WTC11 (cell line): Measurements from ENCODE around the gene CIAPIN1. TPM values are rescaled to one million over a fixed set of nuclear protein-coding genes. Genes with fewer than 3 reads are reported as not detected.

ENCODE experiments used
- ATAC-seq: fragments of 200-7000 bp; cut with Tn5 transposase; 2 replicates; pipeline ENCODE4 v1.10.0; 2021; ENCODE audit warnings: mild to moderate bottlenecking, moderate library complexity
- CTCF ChIA-PET: fragments of 300-600 bp; sonication (Branson Sonifier 250); formaldehyde crosslinking; loops from one replicate; lab custom pipeline; 2021; ENCODE audit warnings: antibody characterized with exemption; lab: Charles Lee
- POLR2A ChIA-PET: fragments of 350-600 bp; sonication (Branson Sonifier 250); formaldehyde crosslinking; loops from one replicate; lab custom pipeline; 2021; ENCODE audit warnings: antibody characterized with exemption; lab: Charles Lee
- DNase-seq: peaks from one replicate; pipeline ENCODE4 v3.0.0; 2021; ENCODE audit warnings: low spot score
- H3K27ac Mint-ChIP-seq: 2 replicates; pipeline ENCODE4 v1.8.0; 2021; ENCODE audit warnings: mixed read lengths
- H3K27me3 Mint-ChIP-seq: 2 replicates; pipeline ENCODE4 v1.8.0; 2021; ENCODE audit warnings: low read depth, mild to moderate bottlenecking, moderate library complexity, mixed read lengths
- H3K36me3 Mint-ChIP-seq: 2 replicates; pipeline ENCODE4 v1.8.0; 2021; ENCODE audit warnings: mixed read lengths
- H3K4me1 Mint-ChIP-seq: 2 replicates; pipeline ENCODE4 v1.8.0; 2022; ENCODE audit warnings: mixed read lengths
- H3K4me3 Mint-ChIP-seq: 2 replicates; pipeline ENCODE4 v1.8.0; 2021; ENCODE audit warnings: mild to moderate bottlenecking, moderate library complexity, mixed read lengths
- H3K9me3 Mint-ChIP-seq: 2 replicates; pipeline ENCODE4 v1.8.0; 2021; ENCODE audit warnings: mixed read lengths
- ATF1 ChIP-seq: sonication (generic); formaldehyde crosslinking; IDR thresholded peaks from 2 replicates; pipeline ENCODE4 v1.8.1; 2023; ENCODE audit warnings: mild to moderate bottlenecking, moderate library complexity, missing genetic modification reagents
- CREM ChIP-seq: sonication (generic); formaldehyde crosslinking; IDR thresholded peaks from 2 replicates; pipeline ENCODE4 v1.8.1; 2022; ENCODE audit warnings: mild to moderate bottlenecking, missing genetic modification reagents, moderate library complexity
- E2F4 ChIP-seq: sonication (generic); formaldehyde crosslinking; IDR thresholded peaks from 2 replicates; pipeline ENCODE4 v1.8.1; 2022; ENCODE audit warnings: low read depth, mild to moderate bottlenecking, moderate library complexity, missing genetic modification reagents, borderline replicate concordance
- IRF1 ChIP-seq: sonication (generic); formaldehyde crosslinking; IDR thresholded peaks from 2 replicates; pipeline ENCODE4 v1.8.0; 2023; ENCODE audit warnings: missing genetic modification reagents
- IRF2 ChIP-seq: sonication (generic); formaldehyde crosslinking; IDR thresholded peaks from 2 replicates; pipeline ENCODE4 v1.8.0; 2022; ENCODE audit warnings: low read depth, missing genetic modification reagents, borderline replicate concordance
- JAZF1 ChIP-seq: fragments of 250-450 bp; sonication (Bioruptor Pico); IDR thresholded peaks from 2 replicates; pipeline ENCODE4 v1.9.0; 2021; ENCODE audit warnings: moderate library complexity, mild to moderate bottlenecking, inconsistent platforms
- KAT7 ChIP-seq: sonication (generic); formaldehyde crosslinking; IDR thresholded peaks from 2 replicates; pipeline ENCODE4 v1.8.1; 2023; ENCODE audit warnings: missing genetic modification reagents, mild to moderate bottlenecking, borderline replicate concordance
- NR3C1 ChIP-seq: sonication (generic); formaldehyde crosslinking; conservative IDR thresholded peaks from 2 replicates; pipeline ENCODE4 v1.8.1; 2023; ENCODE audit warnings: low read depth, mild to moderate bottlenecking, missing genetic modification reagents
- SP1 ChIP-seq: sonication (generic); formaldehyde crosslinking; conservative IDR thresholded peaks from 2 replicates; pipeline ENCODE4 v1.8.1; 2022; ENCODE audit warnings: missing genetic modification reagents
- TEAD4 ChIP-seq: sonication (generic); formaldehyde crosslinking; IDR thresholded peaks from 2 replicates; pipeline ENCODE4 v1.8.0; 2022; ENCODE audit warnings: mild to moderate bottlenecking, missing genetic modification reagents
- ZNF121 ChIP-seq: sonication (generic); formaldehyde crosslinking; IDR thresholded peaks from 2 replicates; pipeline ENCODE4 v1.8.0; 2023; ENCODE audit warnings: missing genetic modification reagents
- ZNF232 ChIP-seq: sonication (generic); formaldehyde crosslinking; IDR thresholded peaks from 2 replicates; pipeline ENCODE4 v1.8.0; 2022; ENCODE audit warnings: mild to moderate bottlenecking, missing genetic modification reagents
- ZNF263 ChIP-seq: sonication (generic); formaldehyde crosslinking; IDR thresholded peaks from 2 replicates; pipeline ENCODE4 v1.8.1; 2022; ENCODE audit warnings: low read depth, mild to moderate bottlenecking, moderate library complexity, missing genetic modification reagents
- ZNF532 ChIP-seq: fragments of 250-450 bp; sonication (Bioruptor Pico); IDR thresholded peaks from 2 replicates; pipeline ENCODE4 v1.9.0; 2021; ENCODE audit warnings: mild to moderate bottlenecking, borderline replicate concordance
- ZSCAN18 ChIP-seq: fragments of 250-450 bp; sonication (Bioruptor Pico); IDR thresholded peaks from 2 replicates; pipeline ENCODE4 v2.1.2; 2022; ENCODE audit warnings: mild to moderate bottlenecking, moderate library complexity
- total RNA-seq: library from RNA; stranded (reverse); gene quantifications from 3 replicates; pipeline ENCODE4 v1.2.3, GENCODE V29; 2021
- TF ChIP-seq, protein P1 (sequence below): fragments of 250-450 bp; sonication (Bioruptor Pico); conservative IDR thresholded peaks from 2 replicates; pipeline ENCODE4 v1.9.0; 2021; ENCODE audit warnings: mild to moderate bottlenecking
- TF ChIP-seq, protein P2 (sequence below): sonication (generic); formaldehyde crosslinking; IDR thresholded peaks from 2 replicates; pipeline ENCODE4 v1.8.1; 2022; ENCODE audit warnings: missing genetic modification reagents, borderline replicate concordance
- TF ChIP-seq, protein P3 (sequence below): sonication (generic); formaldehyde crosslinking; IDR thresholded peaks from 2 replicates; pipeline ENCODE4 v1.8.1; 2022; ENCODE audit warnings: mild to moderate bottlenecking, moderate library complexity, missing genetic modification reagents

Gene CIAPIN1
- total RNA-seq, 1 experiment from 2014 or later = 87.9 TPM

- TF ChIP-seq, protein P1, sequence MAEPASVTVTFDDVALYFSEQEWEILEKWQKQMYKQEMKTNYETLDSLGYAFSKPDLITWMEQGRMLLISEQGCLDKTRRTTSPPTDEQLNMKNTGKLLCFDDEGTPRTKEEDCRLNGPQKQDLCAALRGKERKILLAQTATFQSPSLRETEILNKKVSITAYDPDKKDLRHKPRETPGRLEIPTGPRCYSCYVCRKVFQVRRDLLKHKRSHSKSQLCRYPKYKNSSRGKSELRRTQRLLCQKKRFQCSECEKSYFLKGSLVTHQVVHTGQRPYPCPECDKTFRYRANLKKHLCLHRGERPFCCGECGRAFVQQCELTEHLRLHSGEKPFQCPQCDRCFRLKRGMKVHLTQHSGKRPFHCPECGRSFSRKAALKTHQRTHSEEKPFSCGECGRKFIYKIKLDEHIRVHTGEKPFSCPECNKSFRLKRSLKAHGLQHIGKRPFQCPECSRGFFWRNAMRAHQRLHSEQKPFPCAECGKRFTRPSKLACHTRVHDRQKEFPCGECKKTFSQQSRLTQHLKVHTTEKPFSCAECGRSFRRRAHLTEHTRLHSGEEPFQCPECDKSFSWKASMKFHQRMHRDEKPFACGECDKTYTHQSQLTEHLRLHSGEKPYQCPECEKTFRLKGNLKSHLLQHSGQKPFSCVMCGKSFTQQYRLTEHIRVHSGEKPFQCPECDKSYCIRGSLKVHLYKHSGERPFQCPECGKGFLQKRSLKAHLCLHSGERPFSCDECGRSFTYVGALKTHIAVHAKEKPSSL = no peak
- TF ChIP-seq SP1 (CRISPR knock-in tag) (no peak), ZSCAN18 (CRISPR knock-in tag) (no peak), ATF1 (no peak), CREM (CRISPR knock-in tag) (no peak), ZNF232 (CRISPR knock-in tag) (no peak)
These were observed 21.9 kb upstream of the CIAPIN1 start (continued) for GRCh38 chr16:57469046-57469445.

GRCh38 chr16:57468346-57468745, 21.2 kb upstream of the CIAPIN1 start:
- Mint-ChIP-seq H3K4me1 (peaks cover 33% of the 10 kb centered on the region), H3K9me3 (no peaks in the 10 kb centered on the region), H3K4me3 (no peak overlapping the region), H3K27ac (no peak overlapping the region), H3K36me3 (peaks cover 70% of the 10 kb centered on the region), H3K27me3 (no peaks in the 10 kb centered on the region)
- POLR2A ChIA-PET = no interaction called here
- DNase-seq = no peak
- ATAC-seq = no peak
- CTCF ChIA-PET = no interaction called here
- TF ChIP-seq JAZF1 (no peak), ZNF121 (CRISPR knock-in tag) (no peak), IRF2 (no peak), E2F4 (no peak), KAT7 (no peak), NR3C1 (CRISPR knock-in tag) (no peak), ZNF263 (no peak), IRF1 (no peak), TEAD4 (CRISPR knock-in tag) (no peak), ZNF532 (CRISPR knock-in tag) (no peak), CREM (CRISPR knock-in tag) (no peak)
- TF ChIP-seq, protein P2, sequence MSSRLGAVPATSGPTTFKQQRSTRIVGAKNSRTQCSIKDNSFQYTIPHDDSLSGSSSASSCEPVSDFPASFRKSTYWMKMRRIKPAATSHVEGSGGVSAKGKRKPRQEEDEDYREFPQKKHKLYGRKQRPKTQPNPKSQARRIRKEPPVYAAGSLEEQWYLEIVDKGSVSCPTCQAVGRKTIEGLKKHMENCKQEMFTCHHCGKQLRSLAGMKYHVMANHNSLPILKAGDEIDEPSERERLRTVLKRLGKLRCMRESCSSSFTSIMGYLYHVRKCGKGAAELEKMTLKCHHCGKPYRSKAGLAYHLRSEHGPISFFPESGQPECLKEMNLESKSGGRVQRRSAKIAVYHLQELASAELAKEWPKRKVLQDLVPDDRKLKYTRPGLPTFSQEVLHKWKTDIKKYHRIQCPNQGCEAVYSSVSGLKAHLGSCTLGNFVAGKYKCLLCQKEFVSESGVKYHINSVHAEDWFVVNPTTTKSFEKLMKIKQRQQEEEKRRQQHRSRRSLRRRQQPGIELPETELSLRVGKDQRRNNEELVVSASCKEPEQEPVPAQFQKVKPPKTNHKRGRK (CRISPR knock-in tag) = no peak
- TF ChIP-seq, protein P3, sequence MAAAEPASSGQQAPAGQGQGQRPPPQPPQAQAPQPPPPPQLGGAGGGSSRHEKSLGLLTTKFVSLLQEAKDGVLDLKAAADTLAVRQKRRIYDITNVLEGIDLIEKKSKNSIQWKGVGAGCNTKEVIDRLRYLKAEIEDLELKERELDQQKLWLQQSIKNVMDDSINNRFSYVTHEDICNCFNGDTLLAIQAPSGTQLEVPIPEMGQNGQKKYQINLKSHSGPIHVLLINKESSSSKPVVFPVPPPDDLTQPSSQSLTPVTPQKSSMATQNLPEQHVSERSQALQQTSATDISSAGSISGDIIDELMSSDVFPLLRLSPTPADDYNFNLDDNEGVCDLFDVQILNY = no peak
